GM12878 (cell line): Measurements from ENCODE around the gene UAP1L1.

Source experiments
- BCLAF1 ChIP-seq: fragments of 450-650 bp; IDR thresholded peaks from 2 replicates; pipeline ENCODE4 v1.6.1; 2017; ENCODE audit warnings: antibody characterized with exemption, mild to moderate bottlenecking, moderate library complexity
- CBX3 ChIP-seq: fragments of 200-600 bp; sonication (generic); IDR thresholded peaks from 2 replicates; pipeline ENCODE4 v1.6.1; 2016; ENCODE audit warnings: low read depth, borderline replicate concordance
- NR2F1 ChIP-seq: fragments of 450-650 bp; conservative IDR thresholded peaks from 2 replicates; pipeline ENCODE4 v1.6.1; 2017; ENCODE audit warnings: mild to moderate bottlenecking

GRCh38 chr9:137052998-137053943, 24.0 kb upstream of the UAP1L1 start:
- no peak for TF ChIP-seq BCLAF1
- TF ChIP-seq NR2F1: no peak
- no peak for TF ChIP-seq CBX3
